Transverse colon (tissue), 4 donors: ENCODE results near the gene MARK2. TPM values are rescaled to one million over a fixed set of nuclear protein-coding genes. Genes with fewer than 3 reads are reported as not detected.

ENCODE experiments used
- DNase-seq: peaks from one replicate; pipeline ENCODE4 v3.0.0-alpha.2; 2019
- H3K27ac ChIP-seq, 4 donors: fragments of 200-600 bp; sonication (generic); 2 replicates each; pipeline ENCODE4 v1.5.1; 2016 to 2018; ENCODE audit warnings: inconsistent platforms in 4 of 4
- H3K27me3 ChIP-seq: fragments of 200-600 bp; sonication (generic); 2 replicates; pipeline ENCODE4 v1.5.1; 2017; ENCODE audit warnings: inconsistent platforms
- H3K36me3 ChIP-seq, 4 donors: fragments of 200-600 bp; sonication (generic); 2 replicates each; pipeline ENCODE4 v1.5.1; 2017 to 2019; ENCODE audit warnings: inconsistent platforms in 4 of 4
- H3K4me1 ChIP-seq, 4 donors: fragments of 200-600 bp; sonication (generic); 2 replicates each; pipeline ENCODE4 v1.5.1; 2017 to 2020; ENCODE audit warnings: inconsistent platforms in 4 of 4
- H3K4me3 ChIP-seq, 4 donors: fragments of 200-600 bp; sonication (generic); 1 replicate in 1 of 4; 2 replicates in 3 of 4; pipeline versions ENCODE4 v1.5.1 to v1.6.1; 2017 to 2019; ENCODE audit warnings: inconsistent platforms in 4 of 4
- H3K9me3 ChIP-seq, 2 donors: fragments of 200-600 bp; sonication (generic); 2 replicates each; pipeline ENCODE4 v1.5.1; 2017 to 2019; ENCODE audit warnings: inconsistent platforms in 2 of 2
- CTCF ChIP-seq, 5 experiments: fragments of 200-600 bp in 3 of 5; fragments of 450-650 bp in 2 of 5; sonication (generic) in 3 of 5; IDR thresholded peaks; 1 replicate in 2 of 5; 2 replicates in 3 of 5; pipeline ENCODE4 v1.5.1; 2016 to 2017; ENCODE audit warnings: antibody characterized with exemption in 5 of 5, inconsistent platforms in 3 of 5, mild to moderate bottlenecking in 2 of 5, moderate library complexity in 1 of 5
- EP300 ChIP-seq: sonication (generic); formaldehyde crosslinking; IDR thresholded peaks from one replicate; pipeline ENCODE4 v1.6.1; 2017; ENCODE audit warnings: antibody characterized with exemption, low read depth
- POLR2A ChIP-seq: fragments of 450-650 bp; IDR thresholded peaks from one replicate; pipeline ENCODE4 v1.6.1; 2016; ENCODE audit warnings: antibody characterized with exemption, mild to moderate bottlenecking, moderate library complexity
- POLR2AphosphoS5 ChIP-seq, 3 donors: sonication (generic); formaldehyde crosslinking; IDR thresholded peaks; one replicate each; pipeline ENCODE4 v1.6.1; 2016; ENCODE audit warnings: antibody characterized with exemption in 3 of 3
- WGBS, 2 donors: methylation state at CpG; one replicate each; pipeline ENCODE4 v1.1.5; 2018; ENCODE audit warnings: low coverage in 1 of 2; 5-methylcytosine and 5-hydroxymethylcytosine counted together
- in situ Hi-C, 4 donors: fragments of 200-750 bp; cut with MboI; loops; one replicate each; pipeline versions ENCODE4 v1.15.0 to v1.15.1; 2017; ENCODE audit warnings: low sequenced_read_pairs in 3 of 4, low pct_ligation_motif_present in 1 of 4, low pct_unique_long_range_greater_than_20kb in 1 of 4
- intact Hi-C: fragments of 100-400 bp; cut with DNase I; formaldehyde crosslinking; loops from one replicate; pipeline ENCODE4 v1.15.1; 2023; ENCODE audit warnings: low total_unique reads
- total RNA-seq, 4 donors: library from RNA; depleted of rRNA; stranded (reverse); fragments of >200 nt; gene quantifications; one replicate each; pipeline ENCODE4 v1.1.0, GENCODE V29; 2016

The MARK2 gene
- total RNA-seq = 100 to 1,000 TPM in 1 of 4 donors, 10 to 100 TPM in 3; 33.0 to 106 (median 77.8) TPM

- in situ Hi-C loops (loop anchor here (5.0 to 25.0 kb wide), 5 partner anchors 66 to 323 kb away; partner anchors contain the start of gene MACROD1 (in 1 of the 4)), intact Hi-C loops (loop anchor here (2.0 to 5.0 kb wide), 2 partner anchors 106 to 308 kb away; no protein-coding TSS in a partner anchor)
- H3K9me3 ChIP-seq = no peaks in the 10 kb centered on the region
- H3K27me3 ChIP-seq = no peaks in the 10 kb centered on the region
- WGBS, 2 donors = 0% methylated on average over 57 of the region's 100 CpGs; no CpG with 5 or more reads in 1 of the 2 donors
- DNase-seq = peak; percentile 99
- peaks cover 35 to 56% (median 44%) of the 10 kb centered on the region in 4 donors for H3K4me1 ChIP-seq
- H3K36me3 ChIP-seq = peaks cover 0 to 5% (median 0%) of the 10 kb centered on the region in 4 donors
- H3K4me3 ChIP-seq = peak within 1 kb of the TSS; percentile 78 to 97 (median 92)
- peak within 1 kb of the TSS; percentile 90 to 95 (median 94) for H3K27ac ChIP-seq
- no peak for TF ChIP-seq CTCF (IDR thresholded peaks at IDR 0.05)
- TF ChIP-seq POLR2AphosphoS5 (IDR thresholded peaks at IDR 0.05) = peak; percentile 52 to 79 (median 53)
These were observed at the start of gene MARK2 for GRCh38 chr11:63838678-63839507. Gene MARK2 (plus strand): TSS chr11:63839110. CDS start chr11:63839507, 397 bp downstream.

- Histone ChIP-seq H3K9me3 (peaks cover 11 to 15% of the 10 kb centered on the region in 2 donors), H3K27ac (no peak overlapping the region), H3K36me3 (no peaks in the 10 kb centered on the region), H3K4me3 (no peak overlapping the region), H3K4me1 (no peaks in the 10 kb centered on the region), H3K27me3 (no peaks in the 10 kb centered on the region)
- DNase-seq = no peak
- intact Hi-C loops = no loop called here
- 91 to 93% methylated on average over 6 of the region's 6 CpGs for WGBS, 2 donors
- TF ChIP-seq POLR2A = no peak
- in situ Hi-C loops = no loop called here
These were observed 47.3 kb upstream of the MARK2 start for GRCh38 chr11:63791495-63792167.

- DNase-seq = no peak
- Histone ChIP-seq H3K27ac (no peak overlapping the region), H3K9me3 (peaks cover 11 to 15% of the 10 kb centered on the region in 2 donors), H3K4me1 (no peaks in the 10 kb centered on the region), H3K36me3 (no peaks in the 10 kb centered on the region), H3K27me3 (no peaks in the 10 kb centered on the region), H3K4me3 (no peak overlapping the region)
- intact Hi-C loops (no loop called here), in situ Hi-C loops (no loop called here)
- no peak for TF ChIP-seq EP300
- no peak for TF ChIP-seq CTCF (IDR thresholded peaks at IDR 0.05)
- TF ChIP-seq POLR2A = no peak
- TF ChIP-seq POLR2AphosphoS5 (IDR thresholded peaks at IDR 0.05) = no peak
These were observed 45.7 kb upstream of the MARK2 start for GRCh38 chr11:63793161-63793560.

GRCh38 chr11:63795066-63795465, 43.8 kb upstream of the MARK2 start:
- intact Hi-C loops (no loop called here), in situ Hi-C loops (no loop called here)
- peaks cover 11 to 15% of the 10 kb centered on the region in 2 donors for H3K9me3 ChIP-seq
- no peak for TF ChIP-seq CTCF (IDR thresholded peaks at IDR 0.05)
- TF ChIP-seq EP300 = no peak
- TF ChIP-seq POLR2A = no peak
- TF ChIP-seq POLR2AphosphoS5 (IDR thresholded peaks at IDR 0.05) = no peak
- no peak for DNase-seq
- H3K4me1 ChIP-seq = no peaks in the 10 kb centered on the region
- no peaks in the 10 kb centered on the region for H3K36me3 ChIP-seq
- WGBS, 2 donors = 79% methylated on average over 11 of the region's 11 CpGs; no CpG with 5 or more reads in 1 of the 2 donors
- H3K27me3 ChIP-seq = no peaks in the 10 kb centered on the region
- no peak overlapping the region for H3K4me3 ChIP-seq
- H3K27ac ChIP-seq = no peak overlapping the region
